Measurements from ENCODE around the gene MAN1C1. TPM values are rescaled to one million over a fixed set of nuclear protein-coding genes. Genes with fewer than 3 reads are reported as not detected.

The MAN1C1 gene
- polyA plus RNA-seq, 3 donors: 3.1 to 18.2 (median 12.4) TPM

DNA sequence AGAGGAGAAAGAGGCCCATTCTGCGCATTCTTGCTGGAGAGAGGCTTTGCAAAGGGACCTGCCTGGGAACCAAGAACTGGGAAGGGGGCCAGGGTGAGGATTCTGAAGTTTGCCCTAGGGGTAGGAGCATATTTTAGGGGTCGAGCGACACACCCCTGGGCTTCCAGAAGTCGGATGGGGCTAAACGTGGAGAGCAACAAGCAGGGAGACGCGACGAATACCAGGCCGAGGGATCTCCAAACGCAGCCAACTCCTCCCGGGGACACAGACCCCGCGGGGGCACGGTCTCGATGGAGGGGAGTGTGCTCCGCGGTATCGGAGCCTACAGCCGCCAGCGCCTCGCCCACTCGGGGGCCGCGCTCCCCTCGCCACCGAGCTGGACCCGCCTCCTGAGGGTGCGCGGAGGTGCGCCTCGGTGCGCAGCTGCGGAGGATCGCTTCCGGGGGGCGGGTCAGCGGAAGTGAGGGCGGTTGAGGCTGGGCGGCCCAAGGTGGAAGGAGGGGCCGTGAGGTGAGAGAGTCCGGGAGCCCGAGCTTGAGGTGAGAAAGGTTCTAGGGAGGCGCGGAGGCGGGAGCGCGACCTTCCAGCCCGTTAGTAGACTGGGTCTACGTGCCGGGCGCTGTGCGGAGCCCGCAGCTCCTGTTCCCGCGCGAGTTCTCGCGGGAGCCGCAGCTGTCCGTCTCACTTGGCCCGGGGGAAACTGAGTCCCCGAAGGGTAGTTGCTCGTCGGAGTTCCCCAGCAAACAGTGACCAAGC is 203.1 kb downstream of the MAN1C1 start, which contains the start of gene MTFR1L:
TSS of gene MTFR1L (plus strand) at position 464 of the 756 bp plus-strand sequence. CDS start 3,151 bp downstream, outside the sequence.
- no peak within 1 kb of the TSS for H3K27ac ChIP-seq (ENCODE audit: low read depth, low read length)
- 0 to 1% (median 0%) methylated on average over 37 to 64 of the region's 64 CpGs for WGBS, 3 donors

DNA sequence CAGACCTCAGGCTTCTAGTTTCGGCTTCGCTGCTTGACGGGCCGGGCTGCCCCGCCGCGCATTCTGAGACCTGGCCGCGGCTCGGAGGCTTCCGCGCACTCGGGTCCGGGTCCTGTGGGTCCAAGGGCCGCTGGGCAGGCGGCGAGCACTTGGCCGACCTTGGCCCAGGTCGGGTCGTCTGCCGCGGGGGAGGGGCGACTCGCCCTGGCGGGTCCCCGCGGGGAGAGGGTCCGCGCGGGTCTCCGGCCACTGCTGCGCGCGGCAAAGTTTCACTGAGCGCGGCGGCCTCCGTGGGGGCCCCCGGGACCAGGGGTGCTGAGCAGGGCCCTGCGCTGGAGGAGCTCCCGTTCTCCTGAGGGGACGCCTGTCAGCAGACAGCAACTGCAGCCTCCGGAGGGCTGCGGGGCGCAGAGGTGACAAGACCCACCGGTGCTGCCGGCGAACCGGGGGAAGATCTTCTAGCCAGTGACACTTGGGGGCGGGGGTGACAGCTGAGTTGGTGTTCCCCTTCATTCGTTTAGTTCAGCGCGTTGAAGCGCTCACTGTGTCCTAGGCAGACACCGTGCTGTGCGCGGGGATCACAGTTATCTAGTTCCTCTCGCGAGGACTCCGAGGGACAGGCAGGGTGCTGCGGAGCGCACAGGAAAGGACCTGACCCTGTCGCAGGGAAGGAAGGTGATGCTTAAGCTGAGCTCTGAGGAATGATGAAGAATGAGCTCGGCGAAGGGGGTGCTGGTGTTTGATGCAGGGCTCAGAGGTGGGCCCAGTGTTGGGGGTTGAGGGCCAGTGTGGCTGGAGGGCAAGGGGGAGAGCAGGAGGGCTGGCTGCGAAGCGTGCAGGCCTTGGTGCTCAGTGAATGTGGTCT is 203.9 kb downstream of the MAN1C1 start:
- no peak overlapping the region for H3K27ac ChIP-seq (ENCODE audit: low read depth, low read length)
- 1% methylated on average over 67 of the region's 67 CpGs for WGBS, 3 donors

DNA sequence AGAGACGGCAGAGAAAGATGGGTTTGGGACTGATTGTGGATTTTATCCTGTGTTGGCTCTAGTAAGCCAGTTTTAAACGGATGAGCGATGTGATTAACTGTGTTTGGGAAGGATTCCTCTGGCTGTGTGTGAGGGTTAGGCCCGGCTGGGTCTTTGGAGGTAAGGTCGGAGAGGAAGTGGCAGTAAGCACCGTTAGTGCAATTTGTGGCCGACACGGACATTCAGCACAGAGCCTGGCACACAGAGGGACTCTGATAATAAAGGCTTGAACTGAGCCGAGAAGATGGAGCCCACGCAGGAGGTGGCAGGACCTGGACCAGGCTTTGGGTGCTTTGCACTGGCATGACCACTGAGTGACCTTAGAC is 204.5 kb downstream of the MAN1C1 start:
- H3K27ac ChIP-seq (ENCODE audit: low read depth, low read length): no peak overlapping the region
- 21 to 42% (median 27%) methylated on average over 10 of the region's 10 CpGs for WGBS, 3 donors

DNA sequence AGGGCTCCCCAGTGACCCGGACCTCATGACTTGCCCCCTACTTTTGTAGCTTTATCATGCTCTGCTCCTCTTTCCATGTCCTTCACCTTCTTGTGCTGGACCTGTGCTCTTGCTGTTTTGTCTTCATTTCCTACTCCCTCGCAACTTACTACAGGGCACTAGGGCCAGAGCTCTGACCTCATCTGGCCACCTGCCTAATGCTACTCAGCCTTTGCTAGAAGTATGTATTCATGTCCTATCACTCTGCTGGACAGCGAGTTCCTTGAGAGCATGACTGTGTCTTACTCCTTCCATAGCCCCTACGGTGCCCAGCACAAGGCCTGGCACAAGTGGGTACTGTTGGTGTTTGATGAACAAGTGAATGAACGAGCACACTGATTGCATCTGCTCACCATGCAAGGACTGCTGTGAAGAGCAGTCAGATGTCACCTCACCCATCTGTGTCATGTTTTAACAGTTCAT is 205.1 kb downstream of the MAN1C1 start:
- 50 to 68% (median 65%) methylated on average over 5 of the region's 5 CpGs for WGBS, 3 donors
- no peak overlapping the region for H3K27ac ChIP-seq (ENCODE audit: low read depth, low read length)

DNA sequence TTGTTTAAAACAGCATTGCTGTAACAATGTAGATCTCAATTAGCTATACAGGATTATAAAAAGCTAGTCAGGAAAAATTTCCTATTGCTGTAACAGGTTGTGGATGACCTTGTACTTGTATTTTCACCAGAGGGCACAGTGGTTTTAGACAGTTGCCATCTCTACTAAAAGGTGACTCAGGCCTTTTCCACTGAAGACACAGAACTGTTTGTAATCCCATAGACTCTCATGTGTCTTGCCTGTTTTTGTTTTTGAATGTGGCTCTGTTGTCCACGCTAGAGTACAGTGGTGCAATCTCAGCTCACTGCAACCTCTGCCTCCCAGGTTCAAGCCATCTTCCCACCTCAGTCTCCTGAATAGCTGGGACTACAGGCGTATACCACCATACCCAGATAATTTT is 209.0 kb downstream of the MAN1C1 start:
- H3K27ac ChIP-seq (ENCODE audit: low read depth, low read length): no peak overlapping the region
- WGBS, 3 donors: 88 to 94% (median 91%) methylated on average over 2 of the region's 2 CpGs

GRCh38 chr1:25826571-25826970 is 210.0 kb downstream of the MAN1C1 start:
- no peak overlapping the region for H3K27ac ChIP-seq (ENCODE audit: low read depth, low read length)
- 94 to 97% (median 95%) methylated on average over 10 of the region's 10 CpGs for WGBS, 3 donors

DNA sequence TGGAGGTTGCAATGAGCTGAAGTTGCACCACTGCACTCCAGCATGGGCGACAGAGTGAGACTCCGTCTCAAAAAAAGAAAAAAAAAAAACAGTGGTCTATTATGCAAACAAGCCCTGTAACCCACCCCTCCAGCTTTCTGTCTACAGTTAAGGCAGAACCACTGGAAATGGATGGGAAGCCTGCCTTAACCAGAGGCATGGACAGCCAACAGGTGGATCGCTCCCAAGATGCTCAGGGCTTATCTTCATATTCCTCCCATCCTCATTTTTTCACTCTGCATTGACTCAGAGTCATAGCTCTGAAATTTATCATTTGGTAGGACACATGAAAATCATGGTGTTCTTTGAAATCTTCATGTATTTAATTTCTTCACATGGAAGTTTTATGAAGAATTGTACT is 211.9 kb downstream of the MAN1C1 start:
- no peak overlapping the region for H3K27ac ChIP-seq (ENCODE audit: low read depth, low read length)
- 44 to 59% (median 55%) methylated on average over 2 to 3 of the region's 3 CpGs for WGBS, 3 donors

DNA sequence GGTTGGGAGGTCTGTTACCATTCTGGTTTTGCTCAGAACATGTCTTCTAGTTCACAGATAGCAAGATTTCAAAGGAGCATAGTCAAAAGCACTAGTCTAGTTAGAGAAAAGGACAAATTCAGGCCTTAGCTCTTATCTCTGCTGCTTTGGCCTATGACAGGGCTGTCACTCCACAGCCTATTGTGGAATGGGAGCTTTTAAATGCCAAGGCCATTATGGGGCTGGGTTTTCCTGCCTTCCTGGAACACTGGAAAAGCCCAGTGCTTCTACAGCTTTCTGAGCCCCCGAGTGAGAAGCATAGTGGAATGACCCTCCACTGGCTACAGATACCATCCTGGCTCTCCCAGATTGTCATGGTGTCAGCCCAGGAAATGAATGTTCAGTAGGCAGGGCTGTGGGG is 212.5 kb downstream of the MAN1C1 start:
- WGBS, 3 donors: 52 to 91% (median 75%) methylated on average over 1 of the region's 1 CpG
- H3K27ac ChIP-seq (ENCODE audit: low read depth, low read length): no peak overlapping the region

GRCh38 chr1:25831569-25832196 is 215.1 kb downstream of the MAN1C1 start:
- 37 to 46% (median 44%) methylated on average over 5 of the region's 5 CpGs for WGBS, 3 donors

GRCh38 chr1:25832336-25833037 is 215.9 kb downstream of the MAN1C1 start:
- no peak overlapping the region for H3K27ac ChIP-seq (ENCODE audit: low read depth, low read length)
- WGBS, 3 donors: 31 to 85% (median 84%) methylated on average over 6 of the region's 6 CpGs

More at GRCh38 chr1:25831569-25832196, 215.1 kb downstream of the MAN1C1 start:
- no peak overlapping the region for H3K27ac ChIP-seq (ENCODE audit: low read depth, low read length)

GRCh38 chr1:25833158-25833557 is 216.6 kb downstream of the MAN1C1 start:
- 93 to 96% (median 96%) methylated on average over 5 of the region's 5 CpGs for WGBS, 3 donors
- no peak overlapping the region for H3K27ac ChIP-seq (ENCODE audit: low read depth, low read length)

Other genes starting within 250 kb of the MAN1C1 start
- under 1 TPM in 2 of 3 donors, not detected in 1; 0.10 to 0.30 TPM for gene RHCE, start 196.0 kb upstream of the MAN1C1 start, polyA plus RNA-seq
- 10 to 100 TPM in 1 of 3 donors, 1 to 10 TPM in 2; 3.8 to 16.7 (median 6.4) TPM for gene MACO1, start 185.9 kb upstream of the MAN1C1 start, polyA plus RNA-seq
- gene LDLRAP1, start 73.2 kb upstream of the MAN1C1 start, polyA plus RNA-seq: 10 to 100 TPM; 11.3 to 22.8 (median 12.7) TPM
- 10 to 100 TPM; 24.6 to 69.7 (median 63.8) TPM for gene SELENON, start 183.4 kb downstream of the MAN1C1 start, polyA plus RNA-seq
- gene MTFR1L, start 203.2 kb downstream of the MAN1C1 start, polyA plus RNA-seq: 10 to 100 TPM; 28.7 to 52.7 (median 49.7) TPM
- gene AUNIP, start 242.7 kb downstream of the MAN1C1 start, polyA plus RNA-seq: under 1 TPM; 0.08 to 0.34 (median 0.22) TPM